ENCODE measurements around the gene FURIN.
A peak's percentile ranks its signal among the peaks of the same experiment; 100 is the strongest.
"Not testable (repeated sequence)": the region's sequence is repeated elsewhere in the genome, so short reads cannot be mapped to it uniquely, and the experiment has no call there.

Gene FURIN

DNA sequence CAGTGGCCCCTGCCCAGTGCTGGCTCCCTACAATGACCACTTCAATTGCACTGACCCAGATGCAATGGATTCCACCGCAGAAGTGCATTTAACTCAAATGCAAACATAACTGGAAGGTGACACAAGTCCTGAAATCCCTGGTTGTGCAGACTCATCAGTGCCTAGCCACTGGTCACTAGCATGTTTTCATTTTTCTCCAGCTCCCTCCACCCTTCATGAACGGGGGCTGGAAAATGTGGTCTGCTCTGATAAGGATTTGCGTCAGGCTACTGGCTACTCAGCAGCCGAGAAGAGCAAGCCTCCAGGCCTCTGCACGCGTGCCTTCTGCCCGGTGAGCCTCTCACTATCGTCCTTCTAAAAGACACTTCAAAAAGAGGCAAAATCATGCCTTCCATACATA, 27.4 kb upstream of the FURIN start:
- DNase-seq (ENCODE audit: low read depth in 2 of 3, low spot score in 1 of 3), result no peak

GRCh38 chr15:90844696-90845095, 23.7 kb upstream of the FURIN start:
- DNase-seq (ENCODE audit: low read depth in 2 of 3, low spot score in 1 of 3), result no peak

- DNase-seq (ENCODE audit: low read depth in 2 of 3, low spot score in 1 of 3), result peak in 2 of 3 donors; percentile 57 to 70
These were observed 23.0 kb upstream of the FURIN start for GRCh38 chr15:90845201-90845949.

DNA sequence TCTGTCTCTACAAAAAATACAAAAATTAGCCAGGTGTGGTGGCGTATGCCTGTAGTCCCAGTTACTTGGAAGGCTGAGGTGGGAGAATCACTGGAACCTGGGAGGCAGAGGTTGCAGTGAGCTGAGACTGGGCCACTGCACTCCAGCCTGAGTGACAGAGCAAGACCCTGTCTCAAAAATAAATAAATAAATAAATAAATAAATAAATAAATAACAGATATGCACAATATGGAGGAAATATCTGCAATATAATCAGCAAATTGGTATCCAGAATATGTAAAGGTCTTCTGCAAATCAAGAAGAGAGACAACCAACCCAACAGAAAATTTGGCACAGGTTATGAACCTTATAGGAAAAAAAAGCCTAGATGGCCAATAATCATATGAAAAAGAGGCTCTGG, 19.0 kb upstream of the FURIN start:
- DNase-seq (ENCODE audit: low read depth in 2 of 3, low spot score in 1 of 3), result not testable (repeated sequence)

DNA sequence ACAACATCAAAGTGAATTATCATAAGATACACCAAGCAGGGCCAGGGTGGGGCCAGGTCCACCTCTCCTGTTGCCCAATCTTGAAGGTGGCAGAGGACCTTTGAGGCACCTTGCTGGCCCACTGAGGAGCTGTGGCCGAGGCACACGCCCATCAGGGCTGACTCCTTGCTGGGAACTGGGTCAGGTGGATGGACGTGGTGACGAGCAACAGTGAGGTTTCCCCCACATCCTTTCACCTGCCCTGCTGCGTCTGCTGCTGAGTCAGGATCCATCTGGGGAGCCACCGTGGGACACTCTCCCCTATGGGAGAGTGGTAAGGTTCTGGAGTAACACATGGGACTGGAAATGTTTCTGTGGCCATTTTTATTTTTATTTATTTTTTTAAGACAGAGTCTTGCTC, 17.3 kb upstream of the FURIN start:
- DNase-seq (ENCODE audit: low read depth in 2 of 3, low spot score in 1 of 3), result no peak

DNA sequence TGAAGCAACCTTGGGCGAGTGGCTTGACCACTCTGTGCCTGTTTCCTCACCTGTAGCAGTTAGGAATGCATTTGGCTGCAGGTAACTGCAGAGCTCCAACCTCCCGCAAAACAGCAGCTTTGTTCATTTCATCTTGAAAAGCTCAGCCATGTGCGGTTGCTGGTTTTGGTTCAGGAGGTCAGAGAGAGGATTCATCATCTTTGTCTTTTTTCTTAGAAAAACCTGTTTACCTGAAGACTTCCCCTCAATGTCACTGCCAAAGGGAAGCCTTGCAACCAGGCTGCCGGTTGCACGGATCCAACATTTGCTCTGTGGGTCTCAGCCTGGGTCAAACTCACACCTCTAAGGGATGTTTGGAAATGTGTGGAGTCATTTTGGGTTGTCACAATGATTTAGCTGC, 16.4 kb upstream of the FURIN start:
- DNase-seq (ENCODE audit: low read depth in 2 of 3, low spot score in 1 of 3), result no peak

GRCh38 chr15:90855139-90855538, 13.2 kb upstream of the FURIN start:
- DNase-seq (ENCODE audit: low read depth in 2 of 3, low spot score in 1 of 3), result no peak

- DNase-seq (ENCODE audit: low read depth in 2 of 3, low spot score in 1 of 3), result no peak
These were observed 11.1 kb upstream of the FURIN start for GRCh38 chr15:90857337-90857736.

DNA sequence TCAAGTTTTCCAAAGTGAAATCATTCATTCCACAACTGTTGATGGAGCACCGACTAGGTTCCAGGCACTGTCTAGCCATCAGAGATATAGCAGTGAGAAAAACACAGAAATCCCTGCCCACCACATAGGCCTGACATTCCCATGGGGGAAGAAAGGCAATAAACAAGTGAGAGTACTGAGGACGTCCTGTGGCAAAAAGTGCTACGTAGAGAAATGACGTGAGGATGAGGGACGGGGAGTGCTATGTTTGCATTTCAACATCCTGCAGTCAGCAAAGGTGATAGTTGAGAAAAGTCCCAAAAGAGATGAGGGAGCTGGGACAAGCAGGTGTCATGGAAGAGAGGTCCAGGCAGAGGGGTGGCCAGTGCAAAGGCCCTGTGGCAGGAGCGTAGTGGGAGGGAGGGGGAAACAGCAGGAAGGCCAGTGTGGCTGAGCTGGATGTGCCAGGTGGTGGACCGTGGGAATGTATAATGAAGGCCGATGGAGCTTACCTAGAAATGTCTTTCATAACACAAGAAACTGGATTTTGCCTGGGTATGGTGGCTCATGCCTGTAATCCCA, 10.4 kb upstream of the FURIN start:
- DNase-seq (ENCODE audit: low read depth in 2 of 3, low spot score in 1 of 3), result no peak

GRCh38 chr15:90859234-90860131, 8.9 kb upstream of the FURIN start:
- DNase-seq (ENCODE audit: low read depth in 2 of 3, low spot score in 1 of 3), result no peak

DNA sequence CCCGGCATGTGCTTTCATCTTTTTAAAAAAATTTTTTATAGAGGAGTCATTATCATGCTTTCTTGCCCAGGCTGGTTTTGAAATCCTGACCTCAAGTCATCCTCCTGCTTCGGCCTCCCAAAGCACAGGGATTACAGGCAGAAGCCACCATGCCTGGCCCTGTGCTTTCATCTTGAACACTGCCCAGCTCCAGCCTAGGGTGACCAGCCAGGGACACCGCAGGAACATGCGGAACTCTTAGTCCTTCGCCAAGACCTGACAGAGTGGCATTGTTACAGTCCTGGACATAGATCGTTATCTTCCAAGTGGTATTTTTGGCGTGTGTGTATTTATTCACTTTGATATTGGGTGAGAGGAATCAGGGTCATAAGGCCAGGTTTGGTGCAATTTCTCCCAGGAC, 7.9 kb upstream of the FURIN start:
- DNase-seq (ENCODE audit: low read depth in 2 of 3, low spot score in 1 of 3), result no peak

DNA sequence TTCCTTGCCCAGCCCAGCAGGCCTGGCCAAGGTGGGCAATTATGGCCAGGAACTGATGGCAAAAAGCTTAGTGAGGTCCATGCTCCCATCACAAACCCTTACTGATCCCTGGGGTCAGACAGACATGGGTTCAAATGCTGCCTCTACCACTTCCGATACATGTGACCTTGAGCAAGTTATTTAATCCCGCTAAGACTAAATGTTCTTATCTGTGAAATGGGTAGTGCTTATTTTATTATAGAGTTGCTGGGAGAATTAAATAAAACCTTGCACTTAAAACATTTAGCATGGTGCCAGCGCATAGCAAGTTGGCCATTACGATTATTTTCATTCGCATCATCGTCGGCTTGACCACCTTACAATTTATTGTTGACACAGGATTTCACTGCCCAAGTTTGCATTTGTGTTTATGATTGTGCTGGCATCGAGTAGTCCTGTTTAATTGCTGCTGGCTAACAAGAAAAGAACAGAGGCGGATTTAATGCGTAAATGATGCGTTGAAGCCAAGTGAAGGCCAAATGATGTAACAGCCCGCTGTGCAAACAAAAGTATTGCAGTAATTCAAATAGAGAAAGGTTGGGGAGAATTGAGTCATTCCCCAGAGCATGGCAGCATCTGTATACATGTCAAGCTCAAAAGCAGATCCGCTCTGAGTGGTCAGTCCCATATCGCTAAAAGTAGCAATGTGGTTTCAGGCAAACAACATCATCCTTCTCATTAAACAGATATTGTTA, 7.3 kb upstream of the FURIN start:
- DNase-seq (ENCODE audit: low read depth in 2 of 3, low spot score in 1 of 3), result no peak

GRCh38 chr15:90862487-90862886, 5.9 kb upstream of the FURIN start:
- DNase-seq (ENCODE audit: low read depth in 2 of 3, low spot score in 1 of 3), result no peak

DNA sequence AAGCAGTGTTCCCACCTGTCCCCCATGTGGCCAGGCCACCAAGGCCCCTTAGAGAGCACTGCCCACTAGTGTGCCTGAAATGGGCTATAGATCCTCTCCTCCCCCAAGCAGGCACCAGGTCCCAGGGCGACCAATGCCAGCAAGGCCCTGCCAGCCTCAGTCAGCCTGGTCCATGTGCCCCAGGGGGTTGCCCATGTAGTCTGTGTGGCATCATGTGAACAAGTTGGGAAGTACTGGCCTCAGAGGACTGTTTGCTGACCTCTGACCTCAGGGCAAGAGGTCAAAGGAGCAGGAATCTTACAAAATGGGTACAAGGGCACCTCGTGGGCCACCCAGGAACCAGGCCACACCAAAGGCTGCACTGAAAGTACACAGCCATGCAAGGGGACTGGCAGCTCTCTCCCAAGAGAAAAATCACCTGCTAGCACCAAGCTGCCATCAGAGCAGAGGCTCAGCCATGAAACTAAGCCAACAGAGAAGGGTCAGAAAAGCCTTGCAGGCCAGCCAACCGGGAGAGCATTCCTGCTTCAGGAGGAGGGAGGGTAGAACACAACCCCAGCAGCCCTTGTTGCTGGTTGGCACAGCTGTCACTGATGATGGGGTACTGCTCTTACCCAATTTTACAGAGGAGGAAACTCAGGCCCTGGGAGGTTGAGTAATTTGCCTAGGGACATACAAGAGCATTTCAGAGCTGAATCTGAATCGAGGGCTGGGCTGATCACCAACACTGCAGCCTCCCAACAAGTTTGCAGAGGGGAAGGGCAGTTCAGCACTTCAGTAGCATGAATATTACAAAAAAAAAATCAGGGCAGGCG, 5.2 kb upstream of the FURIN start:
- DNase-seq (ENCODE audit: low read depth in 2 of 3, low spot score in 1 of 3), result no peak

DNA sequence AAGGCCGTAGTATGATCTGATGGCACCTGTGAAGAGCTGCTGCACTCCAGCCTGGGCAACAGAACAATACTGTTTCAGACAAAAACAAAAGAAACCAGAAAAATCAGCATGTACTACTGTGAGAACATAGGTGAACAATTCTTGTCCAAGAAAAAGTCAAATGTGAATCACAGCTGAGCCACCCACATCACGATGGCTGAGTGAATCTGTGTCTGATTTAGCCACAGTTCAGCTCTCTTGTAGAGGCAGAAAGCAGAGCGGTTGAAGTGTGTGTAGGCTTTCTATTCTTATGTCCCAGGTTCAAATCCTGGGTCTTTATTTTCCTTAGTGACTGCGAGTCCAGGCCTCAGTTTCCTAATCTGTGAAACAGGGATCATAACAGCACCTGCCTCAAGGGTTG, 4.4 kb upstream of the FURIN start:
- no peak for DNase-seq (ENCODE audit: low read depth in 2 of 3, low spot score in 1 of 3)

DNA sequence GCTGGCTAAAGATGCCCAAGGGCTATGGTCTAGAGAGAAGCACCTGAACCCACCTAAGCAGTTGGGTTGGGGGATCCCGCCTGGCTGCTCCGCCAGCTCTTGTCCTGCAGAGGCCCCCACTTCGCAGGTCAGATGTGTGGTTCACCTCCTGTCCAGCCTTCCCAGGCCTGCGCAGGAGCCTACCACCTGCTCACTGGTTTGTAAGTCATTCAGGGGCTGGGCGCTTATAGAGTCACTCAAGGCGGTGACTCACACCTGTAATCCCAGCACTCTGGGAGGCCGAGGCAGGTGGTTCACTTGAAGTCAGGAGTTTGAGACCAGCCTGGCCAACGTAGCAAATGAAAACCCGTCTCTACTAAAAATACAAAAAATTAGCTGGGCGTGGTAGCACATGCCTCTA, 3.9 kb upstream of the FURIN start:
- DNase-seq (ENCODE audit: low read depth in 2 of 3, low spot score in 1 of 3), result no peak

DNA sequence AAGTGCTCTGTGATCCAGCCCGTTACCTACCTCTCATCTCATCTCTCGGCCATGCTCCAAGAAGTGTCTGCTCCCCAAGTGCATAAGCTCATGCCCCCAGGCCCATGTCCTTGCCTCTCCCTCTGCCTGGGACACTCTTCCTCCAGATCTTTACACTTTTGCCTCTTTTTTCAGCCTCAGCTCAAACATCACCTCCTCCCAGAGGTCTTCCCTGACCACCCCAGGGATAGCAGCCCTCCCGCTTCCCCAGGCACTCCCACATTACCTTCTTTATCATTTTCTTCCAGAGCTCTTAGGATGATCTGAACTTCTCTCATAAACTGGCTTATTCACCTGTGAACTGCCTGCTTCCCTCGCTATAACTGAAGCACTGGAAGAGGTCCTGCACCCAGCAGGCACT, 2.7 kb upstream of the FURIN start:
- DNase-seq (ENCODE audit: low read depth in 2 of 3, low spot score in 1 of 3), result no peak

GRCh38 chr15:90866161-90866715, 2.1 kb upstream of the FURIN start:
- DNase-seq (ENCODE audit: low read depth in 2 of 3, low spot score in 1 of 3), result no peak

GRCh38 chr15:90866800-90867199, 1.6 kb upstream of the FURIN start:
- DNase-seq (ENCODE audit: low read depth in 2 of 3, low spot score in 1 of 3), result no peak

DNA sequence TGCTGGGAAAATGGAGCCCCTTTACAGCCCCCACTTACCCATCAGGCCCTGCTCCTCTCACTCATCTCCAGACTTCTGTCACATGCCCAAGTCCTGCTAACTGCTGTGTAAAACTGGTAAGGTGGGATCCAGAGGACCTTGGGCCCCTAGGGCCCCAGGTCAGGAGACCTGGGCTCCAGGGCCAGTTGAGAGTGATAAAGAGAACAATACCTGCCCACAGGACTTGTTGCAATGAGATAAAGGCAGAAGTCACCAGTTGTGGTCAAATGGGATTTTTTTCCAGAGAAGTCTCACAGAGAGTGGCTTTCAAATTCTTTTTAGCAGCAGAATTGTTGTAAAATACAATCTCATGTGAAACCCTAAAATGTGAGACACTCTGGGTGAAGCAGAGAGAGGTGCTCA, 753 bp downstream of the FURIN start:
- DNase-seq (ENCODE audit: low read depth in 2 of 3, low spot score in 1 of 3), result no peak

Data from stimulated activated CD4-positive, alpha-beta T cell treated with anti-CD3 and anti-CD28 coated beads, Interleukin-12 subunit alpha, Interleukin-12 subunit beta, amount 100 ng/mL, for 48 hours (primary cell).